Natural killer cell (primary cell): ENCODE measurements around the gene ARHGEF2. TPM values are rescaled to one million over a fixed set of nuclear protein-coding genes. Genes with fewer than 3 reads are reported as not detected.

Experiments used
- ATAC-seq, 3 donors: fragments of 150-1000 bp in 2 of 3; fragments of 200-7000 bp in 1 of 3; cut with Tn5 transposase; 1 replicate in 1 of 3; 2 replicates in 2 of 3; pipeline ENCODE4 v1.10.0; 2021; ENCODE audit warnings: mild to moderate bottlenecking in 2 of 3, moderate library complexity in 2 of 3
- DNase-seq, 2 donors: peaks; one replicate each; pipeline versions ENCODE4 v3.0.0 to v3.0.0-alpha.2; 2013 to 2021; ENCODE audit warnings: mixed read lengths in 1 of 2
- H3K27ac ChIP-seq: one replicate; pipeline ENCODE4 v1.5.1; 2013; ENCODE audit warnings: mild to moderate bottlenecking, low read length
- H3K27me3 ChIP-seq: one replicate; pipeline ENCODE4 v1.6.1; 2013; ENCODE audit warnings: low read length; ENCODE audit not compliant: control insufficient read depth, insufficient read depth
- H3K36me3 ChIP-seq: one replicate; pipeline ENCODE4 v1.6.1; 2013; ENCODE audit warnings: low read length; ENCODE audit not compliant: control insufficient read depth, insufficient read depth
- H3K4me1 ChIP-seq: one replicate; pipeline ENCODE4 v1.6.1; 2013; ENCODE audit warnings: low read length; ENCODE audit not compliant: control insufficient read depth, insufficient read depth
- H3K4me3 ChIP-seq: one replicate; pipeline ENCODE4 v1.5.1; 2013; ENCODE audit warnings: low read length
- H3K9me3 ChIP-seq: one replicate; pipeline ENCODE4 v1.6.1; 2013; ENCODE audit warnings: low read length; ENCODE audit not compliant: control insufficient read depth, insufficient read depth
- H3K27ac Mint-ChIP-seq, 2 donors: one replicate each; pipeline ENCODE4 v1.8.0; 2022; ENCODE audit warnings: mild to moderate bottlenecking in 2 of 2, mixed read lengths in 2 of 2, moderate library complexity in 1 of 2
- H3K27me3 Mint-ChIP-seq, 2 donors: one replicate each; pipeline ENCODE4 v1.8.0; 2022; ENCODE audit warnings: low read depth in 2 of 2, mixed read lengths in 2 of 2
- H3K36me3 Mint-ChIP-seq: one replicate; pipeline ENCODE4 v1.8.0; 2022; ENCODE audit warnings: mixed read lengths
- H3K4me1 Mint-ChIP-seq, 2 donors: one replicate each; pipeline ENCODE4 v1.8.0; 2022; ENCODE audit warnings: mixed read lengths in 2 of 2
- H3K4me3 Mint-ChIP-seq: one replicate; pipeline ENCODE4 v1.8.0; 2022; ENCODE audit warnings: mild to moderate bottlenecking, moderate library complexity, mixed read lengths
- H3K9me3 Mint-ChIP-seq, 2 donors: one replicate each; pipeline ENCODE4 v1.8.0; 2022; ENCODE audit warnings: mixed read lengths in 2 of 2
- CTCF ChIP-seq: fragments of 200-600 bp; IDR thresholded peaks from one replicate; pipeline ENCODE4 v1.8.0; 2022; ENCODE audit warnings: antibody characterized with exemption
- WGBS: methylation state at CpG from one replicate; pipeline ENCODE4 v1.1.7; 2013; ENCODE audit warnings: missing lambda C conversion rate; ENCODE audit not compliant: insufficient coverage; 5-methylcytosine and 5-hydroxymethylcytosine counted together
- intact Hi-C: fragments of 100-400 bp; cut with micrococcal nuclease; formaldehyde crosslinking; loops from one replicate; pipeline ENCODE4 v1.14.2; 2022
- total RNA-seq, 4 donors: library from RNA; stranded (reverse); fragments of 120-200 nt in 1 of 4; gene quantifications; one replicate each; pipeline versions ENCODE4 v1.2.3 to v1.2.4, GENCODE V29; 2013 to 2022

Gene ARHGEF2
- total RNA-seq, 3 donors from 2014 or later (not counting 1 experiment from before 2014, with no cell fraction given), result 143 to 200 (median 147) TPM

- no peak for TF ChIP-seq CTCF
- no peaks in the 10 kb centered on the region for H3K36me3 Mint-ChIP-seq
- WGBS, result 29% methylated on average over 6 of the region's 6 CpGs
- H3K9me3 Mint-ChIP-seq, result no peaks in the 10 kb centered on the region
- peaks cover 4% of the 10 kb centered on the region for H3K36me3 ChIP-seq
- no peaks in the 10 kb centered on the region for H3K9me3 ChIP-seq
- peaks cover 57% of the 10 kb centered on the region for H3K4me1 ChIP-seq
- peaks cover 42 to 55% of the 10 kb centered on the region in 2 donors for H3K4me1 Mint-ChIP-seq
- H3K27ac ChIP-seq, result peak overlapping the region; percentile 79
- DNase-seq (peak in 1 of 2 donors; percentile 70), ATAC-seq (peak; percentile 37 to 54 (median 38))
- H3K27me3 ChIP-seq, result no peaks in the 10 kb centered on the region
- H3K4me3 ChIP-seq, result no peak overlapping the region
- intact Hi-C loops, result loop anchor here (2.0 kb wide), 1 partner anchor 15 kb away; no protein-coding TSS in a partner anchor
- H3K27ac Mint-ChIP-seq, result peak overlapping the region; percentile 90 to 94
- H3K4me3 Mint-ChIP-seq, result peak overlapping the region; percentile 92
- H3K27me3 Mint-ChIP-seq, result no peaks in the 10 kb centered on the region
These were observed 3.1 kb upstream of the ARHGEF2 start for GRCh38 chr1:155981266-155982088.

GRCh38 chr1:155979597-155980343, 1.4 kb upstream of the ARHGEF2 start:
- Mint-ChIP-seq H3K9me3 (no peaks in the 10 kb centered on the region), H3K4me3 (peak overlapping the region; percentile 92), H3K4me1 (peaks cover 60 to 72% of the 10 kb centered on the region in 2 donors), H3K27ac (peak overlapping the region; percentile 90 to 94), H3K27me3 (no peaks in the 10 kb centered on the region), H3K36me3 (no peaks in the 10 kb centered on the region)
- Histone ChIP-seq H3K4me3 (peak overlapping the region; percentile 96), H3K9me3 (no peaks in the 10 kb centered on the region), H3K36me3 (peaks cover 4% of the 10 kb centered on the region), H3K4me1 (peaks cover 72% of the 10 kb centered on the region), H3K27me3 (no peaks in the 10 kb centered on the region), H3K27ac (peak overlapping the region; percentile 79)
- TF ChIP-seq CTCF, result no peak
- DNase-seq (peak in 1 of 2 donors; percentile 33), ATAC-seq (peak in 1 of 3 donors; percentile 19)
- intact Hi-C loops, result loop anchor here (2.0 to 5.0 kb wide), 3 partner anchors 13 to 122 kb away; partner anchors contain the start of genes GON4L, RIT1 and SYT11
- whole genome bisulfite sequencing, result 8% methylated on average over 4 of the region's 4 CpGs

- ATAC-seq, result no peak
These were observed 654 bp upstream of the ARHGEF2 start for GRCh38 chr1:155978973-155979429.

More at GRCh38 chr1:155978973-155979429, 654 bp upstream of the ARHGEF2 start:
- peaks cover 80% of the 10 kb centered on the region for H3K4me1 ChIP-seq
- Mint-ChIP-seq H3K27ac (peak overlapping the region; percentile 90 to 94), H3K4me3 (peak overlapping the region; percentile 92), H3K36me3 (no peaks in the 10 kb centered on the region), H3K9me3 (no peaks in the 10 kb centered on the region), H3K27me3 (no peaks in the 10 kb centered on the region), H3K4me1 (peaks cover 67 to 80% of the 10 kb centered on the region in 2 donors)
- no peaks in the 10 kb centered on the region for H3K9me3 ChIP-seq
- peak in 1 of 2 donors; percentile 47 for DNase-seq
- H3K27me3 ChIP-seq, result no peaks in the 10 kb centered on the region
- peak overlapping the region; percentile 79 for H3K27ac ChIP-seq
- intact Hi-C loops, result loop anchor here (5.0 kb wide), 2 partner anchors 67 to 122 kb away; partner anchors contain the start of genes GON4L, RIT1 and SYT11
- no peak for TF ChIP-seq CTCF
- peaks cover 4% of the 10 kb centered on the region for H3K36me3 ChIP-seq
- WGBS, result 4% methylated on average over 6 of the region's 8 CpGs
- peak overlapping the region; percentile 96 for H3K4me3 ChIP-seq
